Measurements from ENCODE around the gene LMX1A. TPM values are rescaled to one million over a fixed set of nuclear protein-coding genes. Genes with fewer than 3 reads are reported as not detected.

The LMX1A gene
- total RNA-seq, 6 experiments from 2014 or later = not detected

GRCh38 chr1:165344198-165344597 lies 12.3 kb downstream of the LMX1A start:
- no peak overlapping the region for H3K4me3 Mint-ChIP-seq
- H3K9me3 Mint-ChIP-seq = no peaks in the 10 kb centered on the region
- H3K27me3 Mint-ChIP-seq (ENCODE audit: insufficient read depth) = peaks cover 5% of the 10 kb centered on the region
- no peak for TF ChIP-seq CTCF (IDR thresholded peaks at IDR 0.05)
- no peaks in the 10 kb centered on the region for H3K36me3 Mint-ChIP-seq (ENCODE audit: low read depth)
- H3K27ac Mint-ChIP-seq = no peak overlapping the region
- DNase-seq = no peak
- H3K4me1 Mint-ChIP-seq (ENCODE audit: low read depth) = no peaks in the 10 kb centered on the region

- TF ChIP-seq CTCF (IDR thresholded peaks at IDR 0.05) = no peak
- Mint-ChIP-seq H3K4me1 (ENCODE audit: low read depth) (no peaks in the 10 kb centered on the region), H3K27me3 (ENCODE audit: insufficient read depth) (peaks cover 5% of the 10 kb centered on the region), H3K4me3 (no peak overlapping the region), H3K36me3 (ENCODE audit: low read depth) (no peaks in the 10 kb centered on the region), H3K27ac (no peak overlapping the region), H3K9me3 (no peaks in the 10 kb centered on the region)
- DNase-seq = no peak
These were observed 13.9 kb downstream of the LMX1A start for GRCh38 chr1:165342587-165342986.

GRCh38 chr1:165342168-165342567 lies 14.3 kb downstream of the LMX1A start:
- no peaks in the 10 kb centered on the region for H3K4me1 Mint-ChIP-seq (ENCODE audit: low read depth)
- no peak for DNase-seq
- no peak overlapping the region for H3K4me3 Mint-ChIP-seq
- H3K9me3 Mint-ChIP-seq = no peaks in the 10 kb centered on the region
- peaks cover 5% of the 10 kb centered on the region for H3K27me3 Mint-ChIP-seq (ENCODE audit: insufficient read depth)
- TF ChIP-seq CTCF (IDR thresholded peaks at IDR 0.05) = no peak
- H3K36me3 Mint-ChIP-seq (ENCODE audit: low read depth) = no peaks in the 10 kb centered on the region
- H3K27ac Mint-ChIP-seq = no peak overlapping the region

- Mint-ChIP-seq H3K36me3 (ENCODE audit: low read depth) (no peaks in the 10 kb centered on the region), H3K4me3 (no peak overlapping the region), H3K4me1 (ENCODE audit: low read depth) (no peaks in the 10 kb centered on the region), H3K27me3 (ENCODE audit: insufficient read depth) (peaks cover 1% of the 10 kb centered on the region; the same call in 1 of the 2 replicates), H3K27ac (no peak overlapping the region), H3K9me3 (no peaks in the 10 kb centered on the region)
- no peak for TF ChIP-seq CTCF (IDR thresholded peaks at IDR 0.05)
- no peak for DNase-seq
These were observed 17.4 kb downstream of the LMX1A start for GRCh38 chr1:165339164-165339563.

GRCh38 chr1:165330483-165330882 lies 26.0 kb downstream of the LMX1A start:
- no peak for TF ChIP-seq CTCF (IDR thresholded peaks at IDR 0.05)
- Mint-ChIP-seq H3K9me3 (no peaks in the 10 kb centered on the region; the same call in 1 of the 2 replicates), H3K27me3 (ENCODE audit: insufficient read depth) (peaks cover 4% of the 10 kb centered on the region), H3K36me3 (ENCODE audit: low read depth) (no peaks in the 10 kb centered on the region), H3K4me1 (ENCODE audit: low read depth) (no peaks in the 10 kb centered on the region), H3K4me3 (no peak overlapping the region), H3K27ac (no peak overlapping the region)
- DNase-seq = no peak

GRCh38 chr1:165329104-165329503 lies 27.4 kb downstream of the LMX1A start:
- H3K9me3 Mint-ChIP-seq = no peaks in the 10 kb centered on the region; the same call in 1 of the 2 replicates
- no peaks in the 10 kb centered on the region for H3K4me1 Mint-ChIP-seq (ENCODE audit: low read depth)

More at GRCh38 chr1:165329104-165329503, 27.4 kb downstream of the LMX1A start:
- no peak for DNase-seq
- Mint-ChIP-seq H3K27ac (no peak overlapping the region), H3K4me3 (no peak overlapping the region), H3K27me3 (ENCODE audit: insufficient read depth) (peaks cover 6% of the 10 kb centered on the region), H3K36me3 (ENCODE audit: low read depth) (no peaks in the 10 kb centered on the region)
- no peak for TF ChIP-seq CTCF (IDR thresholded peaks at IDR 0.05)
